HG03469 (cell line): ENCODE measurements around the gene SERINC2.

Source experiments
- ATAC-seq: cut with Tn5 transposase; IDR thresholded peaks from one replicate; pipeline ENCODE4 v1.9.1; 2021; ENCODE audit warnings: mild to moderate bottlenecking, moderate library complexity, moderate number of reproducible peaks; ENCODE audit not compliant: unreplicated experiment

The SERINC2 gene

GRCh38 chr1:31412205-31412604 lies 808 bp upstream of the SERINC2 start:
- ATAC-seq = no peak

GRCh38 chr1:31413405-31414001 lies 490 bp downstream of the SERINC2 start:
- no peak for ATAC-seq

DNA sequence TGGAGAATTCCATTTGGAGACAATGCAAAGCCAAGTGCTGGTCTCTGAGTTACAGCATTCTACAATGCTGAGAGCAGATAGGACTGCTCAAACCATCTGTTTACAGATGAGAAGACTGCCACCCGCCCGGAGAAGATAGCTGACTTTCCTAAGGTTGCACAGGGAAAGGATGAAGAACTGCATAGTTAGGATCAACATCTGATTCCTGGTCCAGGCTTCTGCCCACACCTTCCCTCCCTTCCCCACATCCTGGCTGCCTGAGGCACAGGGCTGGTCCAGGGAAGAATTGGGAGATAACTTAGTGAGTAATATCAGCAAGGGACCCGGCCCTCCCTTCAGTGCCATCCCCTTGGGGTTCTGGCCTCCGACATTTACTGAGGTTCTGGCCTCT lies 2.0 kb downstream of the SERINC2 start:
- ATAC-seq = no peak

- ATAC-seq = no peak
Measured at GRCh38 chr1:31415658-31416057, 2.6 kb downstream of the SERINC2 start.

- no peak for ATAC-seq
Measured at GRCh38 chr1:31416101-31416736, 3.2 kb downstream of the SERINC2 start.

DNA sequence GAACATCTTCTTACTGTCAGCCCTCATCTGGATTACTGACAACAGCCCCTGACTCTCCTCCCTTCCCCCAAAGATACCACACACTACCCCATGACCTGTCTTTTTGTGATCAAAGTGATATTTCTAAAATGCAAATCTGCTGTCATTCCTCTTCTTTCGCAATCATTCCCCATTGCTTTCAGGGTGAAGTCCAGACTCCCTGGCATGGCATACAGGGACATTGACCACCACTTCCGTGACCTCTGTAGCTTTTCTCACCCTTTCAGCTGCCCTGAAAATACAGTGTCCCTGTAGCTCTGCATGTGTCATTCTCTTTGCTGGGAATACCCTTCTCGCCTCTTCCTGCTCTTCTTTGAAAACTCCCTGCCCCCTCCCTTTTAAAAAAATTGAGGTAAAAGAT lies 4.1 kb downstream of the SERINC2 start:
- no peak for ATAC-seq

DNA sequence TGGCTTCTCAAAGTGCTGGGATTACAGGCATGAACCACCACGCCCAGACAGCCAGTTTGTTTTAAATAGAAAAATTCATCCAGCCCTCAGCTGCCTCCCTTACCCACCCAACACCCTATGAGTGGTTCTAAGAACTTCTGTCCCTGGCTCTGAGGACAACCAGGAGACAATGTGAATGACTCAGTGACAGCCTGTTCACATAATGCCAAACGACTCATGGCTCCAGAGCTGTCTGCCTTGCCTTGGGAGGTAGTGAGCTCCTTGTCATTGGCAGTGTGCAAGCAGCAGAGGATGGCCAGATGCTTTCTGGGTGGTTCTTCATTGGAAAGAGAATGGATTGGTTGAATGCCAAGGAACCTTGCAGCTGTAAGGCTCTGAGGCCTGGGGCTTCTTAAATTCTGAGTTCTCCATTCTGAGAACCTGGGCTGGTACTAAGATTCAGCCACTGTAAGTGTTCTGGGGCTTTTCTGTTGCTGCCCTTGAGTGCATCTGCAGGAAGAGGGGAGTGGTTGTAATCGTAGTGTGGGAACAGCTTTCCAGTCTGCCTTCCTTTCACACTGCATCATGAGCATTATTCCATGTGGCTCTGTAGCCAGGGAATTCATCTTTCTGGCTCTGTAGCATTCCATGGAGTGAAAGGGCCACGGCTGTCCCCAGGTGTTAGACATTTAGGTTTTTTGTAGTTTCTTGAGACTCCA lies 5.8 kb downstream of the SERINC2 start:
- no peak for ATAC-seq

GRCh38 chr1:31420716-31421115 lies 7.7 kb downstream of the SERINC2 start:
- no peak for ATAC-seq

- ATAC-seq = no peak
Measured at GRCh38 chr1:31421371-31422040, 8.5 kb downstream of the SERINC2 start.

DNA sequence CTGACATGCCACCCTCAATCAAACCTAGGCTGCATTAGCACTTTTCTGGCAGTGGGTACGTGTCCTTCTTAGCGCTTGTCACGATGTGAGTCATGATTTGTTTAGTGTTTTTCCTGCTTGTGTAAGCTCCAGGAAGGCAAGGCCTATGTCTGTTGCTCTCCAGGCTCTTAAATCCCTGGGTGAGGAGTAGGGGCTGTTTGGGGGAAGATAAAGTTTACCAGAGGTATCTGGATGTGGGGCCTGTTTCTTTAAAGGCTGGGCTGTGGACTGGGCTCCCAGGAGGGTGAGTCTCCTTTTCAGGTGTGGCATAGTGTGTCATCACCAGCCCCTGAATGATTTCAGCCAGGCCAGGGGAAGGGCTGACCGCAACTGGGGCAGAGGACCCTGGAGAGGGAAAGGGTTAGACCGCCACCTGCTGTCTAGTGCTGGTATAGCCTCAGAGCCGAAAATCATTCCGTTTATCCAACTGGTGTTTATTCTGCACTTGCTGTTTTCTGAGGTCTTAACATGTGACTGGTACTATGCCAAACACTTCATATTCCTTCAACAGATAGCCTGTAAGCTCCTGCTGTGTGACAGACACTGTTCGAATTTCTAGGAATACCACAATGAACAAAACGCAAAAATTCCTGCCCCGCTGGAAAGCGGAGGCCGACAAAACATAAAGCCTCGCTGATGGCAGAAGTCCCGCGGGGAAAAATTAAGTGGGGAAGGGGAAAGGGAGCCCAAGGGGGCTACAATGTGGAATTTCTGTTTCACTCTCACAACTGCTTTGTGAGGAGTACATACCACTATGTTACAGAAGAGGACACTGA lies 9.7 kb downstream of the SERINC2 start:
- no peak for ATAC-seq

DNA sequence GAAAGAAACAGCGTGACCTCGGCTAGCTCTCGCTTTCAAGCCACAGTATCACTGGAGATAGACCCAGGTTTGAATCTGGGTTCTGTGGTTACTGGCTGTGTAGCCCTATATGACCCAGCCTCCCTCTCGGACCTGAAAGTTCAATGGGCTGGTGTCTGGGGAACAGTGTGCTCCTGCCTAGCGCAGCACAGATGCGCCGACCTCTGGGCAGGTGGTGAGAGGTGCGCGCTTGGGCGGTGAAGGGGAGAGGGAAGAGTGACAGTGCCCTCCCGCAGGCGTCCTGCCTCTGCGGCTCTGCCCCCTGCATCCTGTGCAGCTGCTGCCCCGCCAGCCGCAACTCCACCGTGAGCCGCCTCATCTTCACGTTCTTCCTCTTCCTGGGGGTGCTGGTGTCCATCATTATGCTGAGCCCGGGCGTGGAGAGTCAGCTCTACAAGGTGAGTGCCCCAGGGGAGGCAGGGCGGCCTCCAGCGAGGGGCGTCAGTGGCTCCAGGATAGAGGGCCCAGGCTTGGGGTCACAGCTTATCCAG lies 10.5 kb downstream of the SERINC2 start:
- ATAC-seq = peak; percentile 62

DNA sequence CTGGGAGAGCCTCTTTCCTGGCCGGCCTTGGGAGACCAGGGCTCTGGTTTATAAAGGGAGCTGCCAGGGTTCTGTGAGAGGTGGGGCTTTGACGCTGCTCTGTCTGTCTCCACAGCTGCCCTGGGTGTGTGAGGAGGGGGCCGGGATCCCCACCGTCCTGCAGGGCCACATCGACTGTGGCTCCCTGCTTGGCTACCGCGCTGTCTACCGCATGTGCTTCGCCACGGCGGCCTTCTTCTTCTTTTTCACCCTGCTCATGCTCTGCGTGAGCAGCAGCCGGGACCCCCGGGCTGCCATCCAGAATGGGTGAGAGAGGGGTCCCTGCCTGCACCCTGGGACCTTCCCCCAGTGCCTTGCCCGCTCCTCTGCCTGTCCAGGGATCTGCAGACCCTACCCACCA lies 11.6 kb downstream of the SERINC2 start:
- no peak for ATAC-seq

DNA sequence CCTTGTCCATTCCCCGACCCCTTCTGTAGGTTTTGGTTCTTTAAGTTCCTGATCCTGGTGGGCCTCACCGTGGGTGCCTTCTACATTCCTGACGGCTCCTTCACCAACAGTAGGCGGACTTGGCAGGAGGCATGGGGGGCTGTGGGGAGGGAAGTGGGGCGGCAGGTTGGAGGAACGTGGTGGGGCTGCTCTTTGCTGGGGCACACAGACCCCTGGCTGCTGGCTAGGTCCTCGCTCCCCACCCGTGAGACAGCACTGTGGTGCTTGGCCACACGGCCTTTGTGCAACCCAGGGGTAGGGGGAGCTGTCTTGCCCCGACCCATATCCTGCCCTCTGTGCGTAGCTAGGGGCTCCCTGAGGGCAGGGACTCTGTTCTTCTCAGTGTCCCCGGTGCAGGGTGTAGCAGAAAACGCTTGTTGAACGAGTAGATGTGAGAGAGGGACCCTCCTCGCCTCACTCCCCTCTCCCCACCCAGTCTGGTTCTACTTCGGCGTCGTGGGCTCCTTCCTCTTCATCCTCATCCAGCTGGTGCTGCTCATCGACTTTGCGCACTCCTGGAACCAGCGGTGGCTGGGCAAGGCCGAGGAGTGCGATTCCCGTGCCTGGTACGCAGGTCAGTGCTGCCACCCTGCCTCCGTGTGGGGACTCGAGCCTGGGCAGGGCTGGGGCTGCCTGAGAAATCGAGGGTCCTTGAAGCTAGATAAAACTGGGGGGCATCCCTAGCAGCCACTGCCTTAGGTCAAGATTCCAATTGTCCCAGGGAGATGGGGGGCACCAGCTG lies 12.5 kb downstream of the SERINC2 start:
- no peak for ATAC-seq

DNA sequence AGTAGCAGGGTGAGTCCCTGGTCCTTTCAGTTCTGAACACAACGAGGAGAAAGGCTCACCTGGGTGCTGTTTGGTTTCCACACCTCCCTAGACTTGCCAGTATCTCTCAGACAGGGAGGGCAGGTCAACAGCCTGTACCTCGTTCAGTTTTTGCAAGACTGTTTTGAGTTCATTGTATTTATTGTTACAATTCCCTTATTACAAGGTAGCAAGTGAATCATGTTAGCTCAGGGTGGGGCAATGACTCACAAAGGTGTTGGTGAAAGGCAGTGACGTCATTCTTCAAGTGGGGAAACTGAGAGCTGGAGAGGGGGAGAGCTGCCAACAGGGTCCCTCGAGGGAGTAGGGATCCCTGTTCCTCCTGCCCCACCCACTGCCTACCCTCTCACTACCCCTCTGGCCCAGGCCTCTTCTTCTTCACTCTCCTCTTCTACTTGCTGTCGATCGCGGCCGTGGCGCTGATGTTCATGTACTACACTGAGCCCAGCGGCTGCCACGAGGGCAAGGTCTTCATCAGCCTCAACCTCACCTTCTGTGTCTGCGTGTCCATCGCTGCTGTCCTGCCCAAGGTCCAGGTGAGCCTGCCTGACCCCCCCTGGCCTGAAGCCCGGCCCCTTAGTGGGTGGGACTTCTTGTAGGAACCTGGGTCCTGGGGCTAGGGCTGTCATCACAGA lies 13.4 kb downstream of the SERINC2 start:
- no peak for ATAC-seq

- ATAC-seq = no peak
Measured at GRCh38 chr1:31427322-31427721, 14.3 kb downstream of the SERINC2 start.

DNA sequence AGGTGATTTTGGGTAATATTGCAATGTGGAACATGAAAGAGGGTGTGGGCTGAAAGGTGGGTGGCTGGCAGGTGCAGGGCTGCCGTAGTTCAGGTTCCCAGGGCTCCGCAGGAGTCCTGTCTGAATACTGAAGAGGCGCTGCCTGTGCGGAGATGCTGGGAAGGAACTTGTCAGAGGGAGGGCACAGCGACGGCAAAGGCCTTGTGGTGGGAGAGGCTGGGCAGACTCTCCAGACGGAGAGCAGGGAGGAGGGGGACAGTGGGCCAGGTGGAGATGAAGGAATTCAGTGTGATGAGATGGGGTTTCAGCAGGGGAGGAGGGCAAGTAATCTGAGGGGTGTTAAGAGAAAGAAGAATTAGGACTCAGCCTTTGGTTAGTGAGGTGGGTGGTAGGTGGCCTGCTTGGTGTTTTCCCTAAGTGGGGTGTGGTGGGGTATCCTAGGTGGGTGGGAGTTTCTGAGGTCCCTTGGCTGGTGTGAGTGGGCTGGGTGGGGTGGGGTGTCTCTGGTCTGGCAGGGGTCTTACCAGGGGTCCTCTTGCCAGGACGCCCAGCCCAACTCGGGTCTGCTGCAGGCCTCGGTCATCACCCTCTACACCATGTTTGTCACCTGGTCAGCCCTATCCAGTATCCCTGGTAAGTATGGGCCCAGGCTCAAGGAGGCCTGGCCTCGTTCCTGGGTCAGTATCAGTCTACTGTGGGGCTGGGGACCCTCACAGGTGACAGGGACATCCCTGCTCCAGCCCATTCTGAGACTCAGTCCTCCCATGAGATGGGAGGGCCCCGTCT lies 15.6 kb downstream of the SERINC2 start:
- no peak for ATAC-seq

- no peak for ATAC-seq
Measured at GRCh38 chr1:31429583-31429982, 16.6 kb downstream of the SERINC2 start.
